ENCODE measurements around the gene SCUBE2.
"Not testable (repeated sequence)": the region's sequence is repeated elsewhere in the genome, so short reads cannot be mapped to it uniquely, and the experiment has no call there.

Gene SCUBE2

GRCh38 chr11:9039863-9040262 lies 51.5 kb downstream of the SCUBE2 start:
- no peak for FAIRE-seq

DNA sequence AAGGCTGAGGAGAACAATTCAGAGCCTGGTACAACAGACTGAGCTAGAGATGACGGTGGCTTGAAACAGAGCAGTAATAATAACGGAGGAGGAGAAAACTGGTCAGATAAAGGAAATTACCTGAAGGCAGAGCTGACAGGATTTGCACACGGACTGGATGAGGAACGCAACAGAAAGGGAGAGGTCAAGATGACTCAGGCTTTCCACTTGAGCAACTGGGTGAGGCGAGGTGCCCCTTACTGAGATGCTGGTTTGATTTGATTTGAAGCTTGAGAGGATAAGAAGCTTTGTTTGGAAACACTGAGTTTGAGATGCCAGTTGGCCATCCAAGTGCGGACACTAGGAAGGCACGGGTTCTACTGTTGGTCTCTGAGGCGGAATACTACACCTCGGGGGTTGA lies 52.2 kb downstream of the SCUBE2 start:
- FAIRE-seq: no peak

DNA sequence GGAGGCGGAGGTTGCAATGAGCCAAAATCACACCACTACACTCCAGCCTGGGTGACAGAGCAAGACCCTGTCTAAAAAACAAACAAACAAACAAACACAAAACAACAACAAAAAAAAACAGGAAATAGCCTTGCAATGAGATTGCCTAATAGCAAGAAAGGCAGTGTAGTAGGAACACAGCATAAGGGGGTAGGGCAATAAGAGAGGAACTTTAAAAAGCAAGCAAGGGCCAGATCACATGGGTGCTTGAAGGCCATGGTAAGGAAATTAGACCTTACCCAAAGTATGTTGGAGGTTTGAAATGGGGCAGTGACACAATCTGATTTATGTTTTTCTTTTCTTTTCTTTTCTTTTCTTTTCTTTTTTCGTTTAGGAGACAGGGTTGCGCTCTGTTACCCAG lies 52.9 kb downstream of the SCUBE2 start:
- no peak for FAIRE-seq

- FAIRE-seq: no peak
Measured at GRCh38 chr11:9037963-9038362, 53.4 kb downstream of the SCUBE2 start.

GRCh38 chr11:9037046-9037780 lies 54.2 kb downstream of the SCUBE2 start:
- no peak for FAIRE-seq

DNA sequence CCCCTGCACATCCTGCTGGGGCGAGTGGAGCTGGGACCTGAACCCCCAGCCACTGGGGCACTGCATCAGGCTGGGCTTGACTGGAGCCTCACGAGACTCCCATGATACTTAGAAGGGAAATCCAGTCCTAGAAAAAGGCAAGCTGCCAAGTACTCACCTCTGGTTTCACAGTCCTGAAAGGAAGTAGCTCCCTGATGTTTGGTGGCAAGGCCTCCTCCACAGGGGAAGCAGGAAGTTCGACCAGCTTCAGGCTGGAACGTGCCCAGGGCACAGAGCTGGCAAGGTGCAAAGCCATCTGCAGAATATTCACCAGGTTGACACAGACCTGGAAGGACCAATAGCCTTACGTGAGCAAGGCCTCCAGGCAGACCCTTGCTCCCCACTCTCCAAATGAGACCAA lies 60.8 kb downstream of the SCUBE2 start:
- no peak for FAIRE-seq

- no peak for FAIRE-seq
Measured at GRCh38 chr11:9029422-9029821, 62.0 kb downstream of the SCUBE2 start.

DNA sequence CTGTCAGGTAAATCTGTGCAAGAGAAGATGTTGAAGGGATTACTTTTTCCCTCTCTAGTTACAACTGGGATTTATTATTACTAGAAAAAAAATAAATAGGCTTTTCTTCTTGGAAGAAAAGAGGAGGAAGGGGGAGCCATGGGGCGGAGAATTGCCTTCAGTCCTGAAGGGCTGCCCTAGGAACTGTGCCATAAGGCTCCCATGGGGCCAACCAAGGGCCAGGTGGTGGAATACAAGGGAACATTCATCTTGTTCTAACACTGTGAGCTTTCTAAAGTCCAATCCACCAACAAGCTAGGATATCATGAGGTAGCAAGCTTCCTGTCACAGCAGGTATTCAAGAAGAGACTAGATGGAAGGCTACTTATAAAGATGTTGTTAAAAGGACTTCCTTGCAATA lies 62.8 kb downstream of the SCUBE2 start:
- FAIRE-seq: no peak

DNA sequence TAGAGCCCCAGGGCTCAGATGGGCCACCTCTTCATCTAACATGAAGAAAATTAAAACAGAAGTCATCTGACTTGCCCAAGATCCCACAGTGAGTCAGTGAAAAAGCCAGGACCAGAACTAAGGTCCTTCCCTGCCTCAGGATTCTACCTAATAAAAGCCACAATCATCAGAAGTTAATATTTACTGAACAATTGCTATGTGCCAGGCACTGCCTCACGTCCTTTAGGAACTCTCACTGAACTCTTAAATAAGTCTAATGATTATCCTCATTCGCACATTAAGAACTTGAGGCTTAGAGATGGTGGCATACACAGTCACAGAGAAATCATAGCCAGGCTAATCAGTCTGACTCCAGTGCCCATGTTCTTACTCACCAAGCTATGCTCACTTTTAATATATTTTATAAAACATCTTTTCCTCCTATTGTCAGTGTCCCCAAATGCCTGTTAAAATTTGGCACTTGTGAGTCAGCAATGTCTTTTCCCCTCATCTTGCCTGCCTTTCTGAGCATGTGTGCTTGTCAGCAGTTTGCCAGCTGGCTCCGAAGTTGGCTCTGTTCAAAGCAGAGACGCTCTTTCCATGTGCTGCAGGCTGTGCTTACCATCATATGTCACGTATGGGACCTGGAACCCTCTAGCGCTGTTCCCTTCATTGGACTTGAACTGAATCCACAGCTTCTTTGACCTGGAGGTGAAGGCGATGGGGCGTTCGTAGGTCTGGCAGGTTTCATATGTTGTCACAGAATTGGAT lies 66.1 kb downstream of the SCUBE2 start:
- no peak for FAIRE-seq

GRCh38 chr11:9022961-9023680 lies 68.3 kb downstream of the SCUBE2 start:
- FAIRE-seq: no peak

- no peak for FAIRE-seq
Measured at GRCh38 chr11:9020916-9021315, 70.5 kb downstream of the SCUBE2 start.

- FAIRE-seq: no peak
Measured at GRCh38 chr11:9019861-9020260, 71.5 kb downstream of the SCUBE2 start.

- FAIRE-seq: no peak
Measured at GRCh38 chr11:9017773-9018172, 73.6 kb downstream of the SCUBE2 start.

GRCh38 chr11:9016916-9017642 lies 74.3 kb downstream of the SCUBE2 start:
- no peak for FAIRE-seq

GRCh38 chr11:9015677-9016076 lies 75.7 kb downstream of the SCUBE2 start:
- FAIRE-seq: no peak

- FAIRE-seq: no peak
Measured at GRCh38 chr11:9014826-9015225, 76.6 kb downstream of the SCUBE2 start.

DNA sequence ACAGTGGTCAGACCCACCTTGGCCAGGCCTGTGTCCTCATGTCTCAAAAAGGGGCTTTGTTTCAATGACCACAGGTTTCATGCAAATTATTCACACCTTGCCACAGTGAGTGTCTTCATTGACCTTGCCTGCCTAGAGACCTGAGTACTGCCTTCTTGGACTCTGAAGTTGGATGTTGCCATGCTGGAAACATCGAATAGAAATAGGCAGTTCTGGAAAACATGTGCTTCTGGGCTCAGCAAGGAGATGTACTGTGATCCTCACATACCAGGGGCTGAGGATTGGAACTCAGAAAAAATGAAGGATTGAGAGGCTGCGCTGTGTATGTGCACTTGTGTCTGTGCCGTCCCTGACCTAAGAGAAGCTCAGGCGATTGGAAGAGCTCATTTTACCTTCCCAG lies 78.0 kb downstream of the SCUBE2 start:
- FAIRE-seq: no peak

- not testable (repeated sequence) for FAIRE-seq
Measured at GRCh38 chr11:9009538-9009937, 81.9 kb downstream of the SCUBE2 start.

DNA sequence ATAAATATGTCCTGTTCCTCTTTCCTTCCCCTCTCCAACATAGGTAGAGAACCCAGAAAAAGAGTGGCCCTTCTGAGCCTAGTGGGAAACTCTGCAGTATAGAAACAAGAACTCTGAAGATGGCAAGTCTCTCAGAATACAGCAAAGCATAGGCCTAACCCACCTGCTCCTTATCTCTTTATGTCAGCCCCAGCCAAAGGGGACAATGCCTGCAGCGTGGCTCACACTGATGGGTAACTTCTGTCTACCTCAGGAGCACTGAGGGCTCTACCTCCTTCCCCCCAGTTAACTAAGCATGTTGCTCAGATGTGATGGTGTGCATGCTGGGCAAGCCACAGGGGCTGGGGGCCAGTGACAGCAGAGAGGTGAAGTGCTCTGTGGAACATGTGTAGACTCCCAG lies 82.7 kb downstream of the SCUBE2 start:
- no peak for FAIRE-seq

GRCh38 chr11:9008011-9008550 lies 83.3 kb downstream of the SCUBE2 start:
- no peak for FAIRE-seq

DNA sequence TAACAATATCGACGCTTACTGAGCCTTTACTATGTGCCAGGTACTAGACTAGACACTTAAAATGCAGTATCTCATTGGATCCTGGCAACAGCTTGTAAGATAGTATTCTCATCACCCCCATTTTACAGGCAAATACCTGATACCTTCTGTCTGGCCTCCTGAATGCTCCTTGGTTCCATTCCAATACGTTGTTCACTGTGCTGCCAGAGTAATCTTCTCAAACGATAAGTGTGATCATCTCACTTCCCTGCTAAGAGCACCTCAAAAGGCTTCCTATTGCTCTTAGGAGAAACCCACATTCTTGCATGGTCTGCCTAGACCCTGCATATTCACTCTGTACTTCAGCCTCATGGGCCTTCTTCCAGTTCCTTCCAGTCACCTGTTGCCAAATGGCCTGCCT lies 86.3 kb downstream of the SCUBE2 start:
- no peak for FAIRE-seq

GRCh38 chr11:9004183-9004926 lies 87.0 kb downstream of the SCUBE2 start:
- no peak for FAIRE-seq
